NCI-H2196 treated with DMSO at 0.1 percent for 48 hours (cell line): ENCODE measurements around the gene FUT7.
"Not testable (repeated sequence)": the region's sequence is repeated elsewhere in the genome, so short reads cannot be mapped to it uniquely, and the experiment has no call there.

ENCODE experiments used
- DNase-seq: peaks from one replicate; lab custom pipeline; 2025; ENCODE audit not compliant: unreplicated experiment; lab: John Stamatoyannopoulos, UW

Gene FUT7

DNA sequence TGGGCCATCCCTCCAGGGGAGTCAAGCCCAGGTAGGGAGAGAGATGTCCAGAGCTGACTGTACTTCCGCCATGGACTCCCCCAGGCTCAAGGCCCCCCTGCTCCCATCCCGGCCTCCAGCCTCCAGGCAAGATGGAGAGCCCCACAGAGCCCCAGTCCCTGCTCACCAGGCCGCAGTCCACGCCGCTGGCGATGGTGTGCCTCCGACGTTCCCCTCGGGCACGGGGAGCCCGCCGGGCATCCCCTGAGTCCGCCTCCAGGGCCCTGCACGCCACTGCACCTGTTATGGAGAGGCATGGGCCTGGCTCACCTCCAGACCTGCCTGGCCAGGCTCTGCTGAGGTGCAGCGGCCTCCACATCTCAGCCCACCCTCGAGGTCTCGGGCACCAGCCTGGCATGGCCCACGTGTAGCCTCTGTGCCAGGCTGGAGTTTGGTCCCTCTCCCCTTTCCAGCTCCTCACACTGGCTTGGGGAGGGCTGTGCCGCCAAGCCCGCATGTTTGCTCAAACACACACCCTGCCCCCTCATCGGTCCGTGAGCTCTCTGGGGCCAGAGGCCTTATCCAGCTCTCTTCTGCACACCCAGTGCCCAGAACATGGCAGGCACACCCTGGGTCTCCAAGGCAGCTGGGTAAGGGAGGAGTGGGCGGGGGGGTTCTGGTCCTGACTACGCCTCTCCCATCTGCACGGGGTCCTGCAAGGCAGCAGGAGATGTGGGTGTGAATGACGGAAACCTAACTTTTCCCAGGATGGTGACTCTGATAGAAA lies 34.4 kb upstream of the FUT7 start:
- no peak for DNase-seq

DNA sequence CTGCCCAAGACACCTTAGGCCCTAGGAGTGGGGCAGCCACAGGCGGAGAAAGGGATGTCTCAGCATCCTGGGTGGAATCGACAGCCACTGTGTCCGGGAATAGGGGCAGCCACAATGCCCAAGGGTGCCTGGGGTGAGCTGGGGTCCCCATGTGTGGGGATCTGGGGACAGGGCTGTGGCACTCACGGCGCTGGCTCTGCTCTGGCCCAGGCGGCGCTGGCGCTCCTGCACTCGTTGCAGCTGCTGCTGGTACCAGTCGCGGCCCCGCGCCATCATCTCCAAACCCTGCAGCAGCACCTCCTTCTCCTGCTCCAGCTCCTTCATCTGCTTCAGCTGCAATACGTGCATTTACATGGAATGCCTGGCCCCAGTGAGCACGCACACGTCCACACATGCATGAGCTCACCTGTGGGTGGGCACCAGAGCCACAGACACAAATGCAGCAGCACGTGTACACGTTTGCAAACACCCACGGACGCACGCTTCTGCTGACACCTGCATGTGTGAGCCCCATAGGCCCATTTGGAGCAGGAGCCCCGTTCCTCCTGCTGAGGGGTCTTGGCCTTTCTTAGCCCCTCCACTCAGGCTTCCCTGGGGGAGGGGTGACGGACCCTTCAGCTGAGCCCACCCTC lies 33.6 kb upstream of the FUT7 start:
- DNase-seq = no peak

DNA sequence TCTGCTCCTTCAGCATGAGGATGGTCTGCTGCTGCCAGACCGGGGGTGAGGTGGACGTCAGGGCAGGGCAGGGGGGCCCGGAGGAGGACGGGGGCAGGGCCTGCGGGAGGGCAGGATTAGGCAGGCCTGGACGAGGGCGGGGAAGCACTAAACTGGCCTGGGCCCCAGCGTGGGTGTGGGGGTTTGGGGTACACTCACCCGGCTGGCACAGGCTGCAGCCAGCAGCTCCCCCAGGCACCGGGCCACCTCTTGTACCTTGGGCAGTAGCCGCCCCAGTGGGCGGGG lies 32.9 kb upstream of the FUT7 start:
- no peak for DNase-seq

DNA sequence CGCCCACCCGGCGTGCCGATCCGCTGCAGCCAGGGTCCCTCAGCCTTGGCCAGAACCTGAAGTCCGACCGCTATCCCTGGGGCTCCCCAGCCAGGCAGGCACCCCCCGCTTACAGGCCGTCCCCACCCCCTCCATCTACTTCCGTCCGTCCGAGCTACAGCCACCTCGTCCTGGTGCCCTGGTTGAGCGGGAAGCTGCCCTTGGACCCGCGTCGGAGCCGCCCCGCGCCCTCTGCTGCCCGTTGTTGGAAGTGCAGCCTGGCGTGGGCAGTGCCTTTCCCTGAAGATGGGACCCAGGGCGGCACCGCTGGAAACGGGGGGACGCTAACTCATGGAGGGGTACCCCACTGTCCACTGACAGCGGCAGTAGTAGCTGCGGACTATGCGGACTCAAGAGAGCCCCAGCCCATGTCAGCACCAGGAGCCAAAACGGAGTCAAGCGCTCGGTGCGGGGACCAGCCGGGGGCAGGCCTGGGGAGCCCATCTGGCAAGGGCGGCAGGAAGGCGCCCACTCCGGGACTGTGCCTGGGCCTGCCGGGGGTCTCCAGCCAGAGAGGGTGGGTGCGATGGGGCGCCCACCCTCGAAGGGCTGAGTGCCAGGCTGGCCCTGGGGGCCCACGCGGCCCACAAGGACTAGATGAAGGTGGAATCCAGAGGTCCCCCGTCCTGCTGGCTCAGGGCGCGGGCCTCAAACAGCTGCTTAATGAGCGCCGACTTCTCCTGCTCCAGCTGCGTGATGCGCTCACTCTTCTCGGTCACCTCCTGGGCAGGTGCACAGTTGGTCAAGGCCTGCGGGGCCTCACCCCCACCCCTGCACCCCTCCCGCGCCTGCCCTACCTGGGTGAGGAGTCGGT lies 32.4 kb upstream of the FUT7 start:
- DNase-seq = peak; percentile 40

- DNase-seq = no peak
These were observed 31.6 kb upstream of the FUT7 start for GRCh38 chr9:137063311-137064026.

DNA sequence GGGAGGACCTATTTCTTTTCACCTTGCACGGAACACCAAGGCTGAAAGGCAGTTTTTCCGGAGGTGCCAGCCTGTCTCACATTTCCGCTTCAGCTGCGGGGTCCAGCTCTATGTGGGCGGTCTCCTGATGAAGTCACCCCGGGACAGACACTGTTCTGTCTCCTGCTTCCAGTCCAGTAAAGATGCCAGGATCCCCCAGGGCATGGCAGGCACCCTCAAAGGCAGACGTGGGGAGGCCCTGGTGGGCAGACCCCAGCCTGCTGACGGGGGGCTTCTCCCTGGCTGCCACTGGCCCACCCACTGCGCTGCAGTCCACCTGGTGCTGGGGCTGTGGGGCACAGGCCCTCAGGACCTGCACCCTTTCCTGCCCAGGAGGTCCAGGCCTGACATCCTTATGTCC lies 30.9 kb upstream of the FUT7 start:
- not testable (repeated sequence) for DNase-seq

DNA sequence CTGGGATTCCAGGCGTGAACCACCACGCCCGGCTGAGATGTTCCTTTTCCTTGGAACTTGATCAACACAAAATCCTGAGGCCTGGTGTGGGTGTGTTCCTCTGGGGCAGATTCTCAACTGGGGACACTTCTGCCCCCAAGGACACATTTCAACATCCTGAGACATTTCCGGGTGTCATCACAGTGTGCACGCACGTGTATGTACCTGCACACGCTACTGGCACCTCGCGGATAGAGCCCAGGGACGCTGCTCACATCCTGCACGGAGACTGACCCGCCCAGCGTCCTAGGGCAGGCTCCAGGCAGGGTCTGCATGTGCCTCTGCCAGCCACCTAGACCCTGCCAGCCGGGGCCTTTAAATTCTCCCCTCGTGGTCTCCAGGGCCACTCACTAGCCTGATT lies 30.5 kb upstream of the FUT7 start:
- DNase-seq = no peak

- no peak for DNase-seq
These were observed 26.8 kb upstream of the FUT7 start for GRCh38 chr9:137058521-137059234.

DNA sequence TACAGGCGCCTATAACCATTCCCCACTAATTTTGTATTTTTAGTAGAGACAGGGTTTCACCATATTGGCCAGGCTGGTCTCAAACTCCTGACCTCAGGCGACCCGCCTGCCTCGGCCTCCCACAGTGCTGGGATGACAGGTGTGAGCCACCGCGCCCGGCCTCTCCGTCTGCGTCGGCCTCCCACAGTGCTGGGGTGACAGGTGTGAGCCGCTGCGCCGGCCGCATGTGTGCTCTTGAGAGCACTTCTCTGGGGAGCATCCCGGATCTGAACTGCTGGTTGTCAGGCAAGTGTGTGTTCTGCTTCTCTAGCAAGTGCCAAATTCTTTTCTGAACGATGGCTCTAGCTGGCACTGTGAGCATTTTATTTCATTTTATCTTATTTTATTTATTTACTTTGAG lies 25.7 kb upstream of the FUT7 start:
- peak; percentile 71 for DNase-seq

GRCh38 chr9:137056739-137057415 lies 25.0 kb upstream of the FUT7 start:
- DNase-seq = no peak

GRCh38 chr9:137055385-137056364 lies 23.8 kb upstream of the FUT7 start:
- DNase-seq = peak; percentile 82

DNA sequence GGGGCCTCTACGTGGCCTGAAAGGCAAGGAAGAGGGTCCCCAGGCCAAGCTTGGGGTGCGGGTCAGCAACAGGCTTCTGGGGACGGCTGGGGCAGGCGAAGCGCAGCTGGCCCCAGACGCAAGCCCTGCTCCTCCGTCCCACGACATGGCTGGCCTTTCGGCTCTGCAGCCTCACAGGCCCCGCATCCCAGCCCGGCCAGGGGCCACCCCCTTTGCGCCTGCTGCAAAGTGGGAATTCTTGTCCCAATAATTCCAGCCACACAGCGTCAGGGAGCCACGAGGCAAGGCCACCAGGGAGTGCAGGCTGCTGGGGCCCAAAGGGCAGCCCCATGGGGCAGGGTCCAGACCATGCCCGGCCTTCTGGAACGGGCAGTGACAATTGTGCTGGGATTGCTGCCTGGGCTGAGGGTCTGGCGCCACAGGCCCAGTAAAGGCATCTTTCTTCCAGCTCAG lies 23.1 kb upstream of the FUT7 start:
- no peak for DNase-seq

DNA sequence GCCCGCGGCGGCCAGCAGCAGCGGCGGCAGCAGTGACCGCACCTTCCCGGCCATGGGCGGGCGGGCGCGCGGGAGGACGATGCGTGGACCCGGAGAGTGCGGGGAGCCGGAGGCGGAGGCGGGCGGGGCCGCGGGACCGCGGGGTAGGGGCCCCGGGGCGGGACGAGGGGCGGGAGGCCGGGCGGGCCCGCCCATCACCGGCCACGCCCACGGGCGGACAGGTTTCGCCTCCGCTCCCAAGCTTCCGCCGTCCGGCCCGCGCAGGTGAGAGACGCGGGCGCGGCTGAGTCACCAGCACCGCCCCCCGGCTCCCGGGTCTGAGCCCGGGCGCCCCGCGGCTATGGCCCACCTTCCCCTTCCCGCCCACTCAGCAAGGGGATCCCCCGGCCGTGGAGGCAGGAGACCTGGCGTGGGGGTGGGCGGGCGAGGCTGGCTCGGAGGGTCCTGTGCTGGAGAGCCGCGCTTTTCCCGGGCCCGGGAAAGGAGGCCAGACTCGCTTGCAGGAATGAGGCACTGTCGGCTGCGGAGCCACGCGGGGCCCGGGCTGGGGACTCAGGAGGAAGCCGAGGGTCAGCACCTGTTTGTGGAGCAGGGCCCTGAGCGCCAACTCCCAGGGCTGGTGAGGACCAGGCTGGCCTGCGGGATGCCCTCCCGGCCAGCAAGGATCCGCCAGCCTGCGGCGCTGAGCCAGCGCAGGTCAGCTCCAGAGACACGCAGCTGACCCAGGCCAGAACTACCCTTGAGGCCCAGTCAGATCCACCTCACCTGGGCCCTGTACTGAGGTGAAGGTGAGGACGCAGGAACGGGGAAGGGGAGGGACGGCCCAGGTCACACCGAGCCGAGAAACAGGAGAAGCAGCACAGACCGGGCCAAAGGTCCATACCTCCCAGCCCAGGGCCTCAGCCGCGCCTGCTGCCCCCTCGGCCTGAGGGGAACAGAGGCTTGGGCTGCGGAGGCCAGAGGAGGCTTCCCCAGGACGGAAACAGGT lies 22.4 kb upstream of the FUT7 start, which contains the start of gene ENTPD2:
Gene ENTPD2, minus strand, starts transcription at position 118 of the 988 bp plus-strand sequence. Its CDS starts 64 bp downstream, at position 54.
- DNase-seq = peak; percentile 55

GRCh38 chr9:137052998-137053943 lies 21.4 kb upstream of the FUT7 start:
- no peak for DNase-seq

- DNase-seq = no peak
These were observed 20.4 kb upstream of the FUT7 start for GRCh38 chr9:137052293-137052692.

DNA sequence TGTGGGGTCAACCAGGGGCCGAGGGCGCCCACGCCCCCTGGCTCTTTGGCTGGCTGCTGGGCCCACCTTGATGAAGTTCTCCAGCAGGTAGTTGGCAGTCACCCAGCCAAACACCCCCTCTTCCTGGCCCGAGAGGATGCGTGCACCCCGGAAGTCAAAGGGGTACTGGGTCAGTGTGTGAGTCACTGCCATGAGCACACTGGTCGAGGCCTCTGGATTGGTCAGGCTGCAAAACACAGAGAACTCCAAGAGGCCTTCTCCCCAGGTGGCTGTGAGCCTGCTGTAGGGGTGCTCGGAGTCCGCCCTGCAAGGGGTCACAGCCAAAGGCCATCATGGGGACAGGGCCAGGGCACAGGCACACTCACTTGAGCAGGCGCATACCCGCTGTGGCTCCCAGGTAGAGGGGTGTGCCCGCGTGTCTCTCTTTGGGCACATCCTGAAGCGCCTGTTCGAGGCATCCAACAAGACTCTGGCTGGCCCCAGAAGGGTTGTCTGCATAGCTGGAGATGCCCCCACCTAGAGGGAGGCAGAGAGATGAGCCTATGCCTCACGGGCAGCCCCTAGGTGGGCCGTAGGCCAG lies 19.3 kb upstream of the FUT7 start:
- DNase-seq = no peak
